GM18519 (cell line): Measurements from ENCODE around the gene STIM2.

Source experiments
- ATAC-seq: cut with Tn5 transposase; IDR thresholded peaks from one replicate; pipeline ENCODE4 v1.9.1; 2021; ENCODE audit warnings: mild to moderate bottlenecking, moderate library complexity; ENCODE audit not compliant: unreplicated experiment, low FRiP score

Gene STIM2

GRCh38 chr4:26896636-26897035 is 36.0 kb downstream of the STIM2 start:
- no peak for ATAC-seq

- ATAC-seq = no peak
Measured at GRCh38 chr4:26899991-26900390, 39.4 kb downstream of the STIM2 start.

GRCh38 chr4:26900765-26901164 is 40.1 kb downstream of the STIM2 start:
- ATAC-seq = no peak

GRCh38 chr4:26905172-26905571 is 44.5 kb downstream of the STIM2 start:
- ATAC-seq = no peak

- peak; percentile 44 for ATAC-seq
Measured at GRCh38 chr4:26907731-26908599, 47.3 kb downstream of the STIM2 start.

- no peak for ATAC-seq
Measured at GRCh38 chr4:26909369-26909768, 48.7 kb downstream of the STIM2 start.

- no peak for ATAC-seq
Measured at GRCh38 chr4:26911254-26911653, 50.6 kb downstream of the STIM2 start.

- ATAC-seq = no peak
Measured at GRCh38 chr4:26912069-26912468, 51.4 kb downstream of the STIM2 start.

- ATAC-seq = no peak
Measured at GRCh38 chr4:26912810-26913209, 52.2 kb downstream of the STIM2 start.

GRCh38 chr4:26916195-26916594 is 55.6 kb downstream of the STIM2 start:
- ATAC-seq = no peak

GRCh38 chr4:26930964-26931363 is 70.3 kb downstream of the STIM2 start:
- ATAC-seq = no peak

- ATAC-seq = no peak
Measured at GRCh38 chr4:26931451-26931850, 70.8 kb downstream of the STIM2 start.

GRCh38 chr4:26931966-26932365 is 71.3 kb downstream of the STIM2 start:
- no peak for ATAC-seq

- no peak for ATAC-seq
Measured at GRCh38 chr4:26935397-26935796, 74.8 kb downstream of the STIM2 start.

- ATAC-seq = no peak
Measured at GRCh38 chr4:26936284-26937065, 75.8 kb downstream of the STIM2 start.

- no peak for ATAC-seq
Measured at GRCh38 chr4:26937139-26937538, 76.5 kb downstream of the STIM2 start.

- no peak for ATAC-seq
Measured at GRCh38 chr4:26937567-26937966, 76.9 kb downstream of the STIM2 start.

- ATAC-seq = no peak
Measured at GRCh38 chr4:26938516-26938915, 77.9 kb downstream of the STIM2 start.

GRCh38 chr4:26941951-26942350 is 81.3 kb downstream of the STIM2 start:
- ATAC-seq = no peak

- ATAC-seq = no peak
Measured at GRCh38 chr4:26942871-26943270, 82.2 kb downstream of the STIM2 start.

GRCh38 chr4:26943391-26943790 is 82.8 kb downstream of the STIM2 start:
- no peak for ATAC-seq

- ATAC-seq = no peak
Measured at GRCh38 chr4:26945794-26946193, 85.2 kb downstream of the STIM2 start.
